IMR-90 (cell line): ENCODE data around the gene P2RX3. TPM values are rescaled to one million over a fixed set of nuclear protein-coding genes. Genes with fewer than 3 reads are reported as not detected.

ENCODE experiments used
- ATAC-seq: fragments of 200-7000 bp; cut with Tn5 transposase; 2 replicates; pipeline ENCODE4 v1.9.1; 2020; ENCODE audit warnings: low read depth, mild to moderate bottlenecking, moderate library complexity
- BruUV-seq: library from RNA; stranded (reverse); fragments of 400-500 nt; replicated peaks from 2 replicates; lab custom pipeline; 2021; lab: Mats Ljungman, UMichigan
- CTCF ChIA-PET: fragments of 300-600 bp; formaldehyde crosslinking; extraction: SDS; loops from one replicate; lab custom pipeline; 2021; ENCODE audit warnings: antibody characterized with exemption; lab: Yijun Ruan, JAX
- POLR2A ChIA-PET: fragments of 300-600 bp; sonication (Branson Sonifier 250); formaldehyde crosslinking; loops from one replicate; lab custom pipeline; 2022; ENCODE audit warnings: antibody characterized with exemption; ENCODE audit not compliant: unreplicated experiment; lab: Charles Lee
- DNase-seq: peaks from one replicate; pipeline ENCODE4 v3.0.0; 2013
- H2AFZ ChIP-seq: replicated peaks from 2 replicates; pipeline ENCODE3; 2013; ENCODE audit warnings: low read length, mild to moderate bottlenecking; ENCODE audit not compliant: poor library complexity
- H2AK5ac ChIP-seq: 2 replicates; pipeline ENCODE4 v1.6.1; 2013; ENCODE audit warnings: low read depth, low read length, inconsistent platforms
- H2AK9ac ChIP-seq: replicated peaks from 2 replicates; pipeline ENCODE3; 2013; ENCODE audit warnings: mild to moderate bottlenecking, low read depth, low read length, moderate library complexity; ENCODE audit not compliant: poor library complexity
- H2BK120ac ChIP-seq: 2 replicates; pipeline ENCODE4 v1.6.1; 2013; ENCODE audit warnings: low read depth, low read length, inconsistent platforms
- H2BK15ac ChIP-seq: 3 replicates; pipeline ENCODE4 v1.6.1; 2013; ENCODE audit warnings: low read depth, low read length, inconsistent platforms
- H2BK20ac ChIP-seq: 2 replicates; pipeline ENCODE4 v1.6.1; 2013; ENCODE audit warnings: low read depth, mild to moderate bottlenecking, inconsistent platforms, low read length, moderate library complexity
- H2BK5ac ChIP-seq: 2 replicates; pipeline ENCODE4 v1.6.1; 2013; ENCODE audit warnings: mild to moderate bottlenecking, low read depth, low read length, inconsistent platforms; ENCODE audit not compliant: poor library complexity, severe bottlenecking
- H3K14ac ChIP-seq: replicated peaks from 2 replicates; pipeline ENCODE4 v1.6.1; 2013; ENCODE audit warnings: low read depth, low read length, inconsistent platforms
- H3K18ac ChIP-seq: 2 replicates; pipeline ENCODE4 v1.6.1; 2013; ENCODE audit warnings: low read depth, low read length, control low read depth
- H3K23ac ChIP-seq: 2 replicates; pipeline ENCODE4 v1.6.1; 2013; ENCODE audit warnings: low read depth, low read length, inconsistent platforms
- H3K27ac ChIP-seq: 2 replicates; pipeline ENCODE4 v1.5.1; 2013; ENCODE audit warnings: mild to moderate bottlenecking, control low read depth, low read length; ENCODE audit not compliant: insufficient read depth
- H3K27me3 ChIP-seq: 2 replicates; pipeline ENCODE4 v1.6.1; 2013; ENCODE audit warnings: low read length; ENCODE audit not compliant: control insufficient read depth, insufficient read depth
- H3K36me3 ChIP-seq: 2 replicates; pipeline ENCODE4 v1.6.1; 2013; ENCODE audit warnings: low read length, mixed read lengths; ENCODE audit not compliant: control insufficient read depth, insufficient read depth
- H3K4ac ChIP-seq: 2 replicates; pipeline ENCODE4 v1.6.1; 2013; ENCODE audit warnings: low read depth, low read length, inconsistent platforms
- H3K4me1 ChIP-seq: 2 replicates; pipeline ENCODE4 v1.6.1; 2013; ENCODE audit warnings: low read length, mixed read lengths; ENCODE audit not compliant: control insufficient read depth, insufficient read depth
- H3K4me2 ChIP-seq: 2 replicates; pipeline ENCODE4 v1.6.1; 2013; ENCODE audit warnings: low read depth, mild to moderate bottlenecking, control low read depth, low read length, moderate library complexity
- H3K4me3 ChIP-seq: 2 replicates; pipeline ENCODE4 v1.5.1; 2013; ENCODE audit warnings: low read depth, mild to moderate bottlenecking, control low read depth, low read length, moderate library complexity; ENCODE audit not compliant: insufficient read depth
- H3K56ac ChIP-seq: 2 replicates; pipeline ENCODE4 v1.6.1; 2013; ENCODE audit warnings: low read length, inconsistent platforms; ENCODE audit not compliant: insufficient read depth; ENCODE audit errors: extremely low read depth
- H3K79me1 ChIP-seq, 2 experiments: 2 replicates each; pipeline ENCODE4 v1.6.1; 2013; ENCODE audit warnings: low read length in 2 of 2, inconsistent platforms in 1 of 2, low read depth in 1 of 2
- H3K9ac ChIP-seq: 2 replicates; pipeline ENCODE4 v1.6.1; 2013; ENCODE audit warnings: low read depth, low read length, control low read depth
- H3K9me1 ChIP-seq: 2 replicates; pipeline ENCODE4 v1.6.1; 2013; ENCODE audit warnings: low read length, inconsistent platforms; ENCODE audit not compliant: insufficient read depth
- H3K9me3 ChIP-seq: 2 replicates; pipeline ENCODE4 v1.6.1; 2013; ENCODE audit warnings: low read length; ENCODE audit not compliant: control insufficient read depth, insufficient read depth
- H4K20me1 ChIP-seq: 2 replicates; pipeline ENCODE4 v1.6.1; 2013; ENCODE audit warnings: low read length, inconsistent platforms; ENCODE audit not compliant: insufficient read depth
- H4K5ac ChIP-seq: 2 replicates; pipeline ENCODE4 v1.6.1; 2013; ENCODE audit warnings: mild to moderate bottlenecking, low read depth, low read length, control low read depth
- H4K8ac ChIP-seq, 2 experiments: 2 replicates each; pipeline ENCODE4 v1.6.1; 2013; ENCODE audit warnings: low read depth in 2 of 2, low read length in 2 of 2, control low read depth in 1 of 2, inconsistent platforms in 1 of 2
- H4K91ac ChIP-seq: 2 replicates; pipeline ENCODE4 v1.6.1; 2013; ENCODE audit warnings: low read depth, low read length, inconsistent platforms; ENCODE audit not compliant: insufficient read depth
- BHLHE40 ChIP-seq: fragments of 150-350 bp; IDR thresholded peaks from 2 replicates; pipeline ENCODE4 v1.6.1; 2016; ENCODE audit warnings: mild to moderate bottlenecking, low read depth, low read length
- CEBPB ChIP-seq: IDR thresholded peaks from 2 replicates; pipeline ENCODE4 v1.6.1; 2012; ENCODE audit warnings: low read depth, low read length, improper control_type of control experiment
- CHD1 ChIP-seq: IDR thresholded peaks from 2 replicates; pipeline ENCODE4 v1.6.1; 2012; ENCODE audit warnings: low read depth, low read length, improper control_type of control experiment
- CTCF ChIP-seq: conservative IDR thresholded peaks from 2 replicates; pipeline ENCODE4 v1.5.1; 2012; ENCODE audit warnings: mild to moderate bottlenecking, low read depth, low read length, improper control_type of control experiment
- FOS ChIP-seq: fragments of 150-350 bp; IDR thresholded peaks from 2 replicates; pipeline ENCODE4 v1.6.1; 2016; ENCODE audit warnings: low read depth, low read length
- MAFK ChIP-seq: IDR thresholded peaks from 2 replicates; pipeline ENCODE4 v1.6.1; 2012; ENCODE audit warnings: low read depth, low read length, improper control_type of control experiment
- MAZ ChIP-seq: IDR thresholded peaks from 2 replicates; pipeline ENCODE4 v1.6.1; 2012; ENCODE audit warnings: low read depth, mild to moderate bottlenecking, low read length, improper control_type of control experiment, moderate library complexity, borderline replicate concordance
- MXI1 ChIP-seq: IDR thresholded peaks from 2 replicates; pipeline ENCODE4 v1.6.1; 2012; ENCODE audit warnings: low read depth, mild to moderate bottlenecking, low read length, moderate library complexity, borderline replicate concordance
- NFE2L2 ChIP-seq: fragments of 150-350 bp; IDR thresholded peaks from 2 replicates; pipeline ENCODE4 v1.6.1; 2016; ENCODE audit warnings: low read depth, mild to moderate bottlenecking, low read length
- POLR2A ChIP-seq: IDR thresholded peaks from 2 replicates; pipeline ENCODE4 v1.6.1; 2012; ENCODE audit warnings: mild to moderate bottlenecking, low read depth, low read length
- RAD21 ChIP-seq: IDR thresholded peaks from 2 replicates; pipeline ENCODE4 v1.6.1; 2012; ENCODE audit warnings: low read length, improper control_type of control experiment
- RCOR1 ChIP-seq: IDR thresholded peaks from 2 replicates; pipeline ENCODE4 v1.6.1; 2012; ENCODE audit warnings: mild to moderate bottlenecking, low read length, improper control_type of control experiment; ENCODE audit not compliant: insufficient replicate concordance
- RFX5 ChIP-seq: IDR thresholded peaks from 2 replicates; pipeline ENCODE4 v1.8.0; 2012; ENCODE audit warnings: low read depth, mild to moderate bottlenecking, low read length, moderate library complexity
- SMC3 ChIP-seq: fragments of 150-350 bp; IDR thresholded peaks from 2 replicates; pipeline ENCODE4 v1.6.1; 2016; ENCODE audit warnings: low read depth, mild to moderate bottlenecking, antibody characterized with exemption, low read length, moderate library complexity
- WGBS, 2 experiments: methylation state at CpG; one replicate each; pipeline versions ENCODE4 v1.1.5 to v1.1.7; 2013; ENCODE audit warnings: missing lambda C conversion rate in 2 of 2; ENCODE audit not compliant: insufficient read length in 1 of 2; ENCODE audit errors: extremely low coverage in 2 of 2; 5-methylcytosine and 5-hydroxymethylcytosine counted together
- dilution Hi-C: fragments of 300-500 bp; cut with HindIII; formaldehyde crosslinking; loops from one replicate; pipeline ENCODE4 v1.14.3; 2018; ENCODE audit warnings: low sequenced_read_pairs; ENCODE audit not compliant: unreplicated experiment
- in situ Hi-C: fragments of 300-500 bp; cut with MboI; formaldehyde crosslinking; loops from 3 replicates; pipeline ENCODE4 v1.14.3; 2019; ENCODE audit warnings: low sequenced_read_pairs, inconsistent platforms, mixed read lengths
- intact Hi-C: fragments of 100-400 bp; cut with micrococcal nuclease; formaldehyde crosslinking; loops from 2 replicates; pipeline ENCODE4 v1.10.0; 2022
- polyA plus RNA-seq, 3 experiments: library from polyadenylated mRNA; depleted of rRNA; stranded (reverse); fragments of >200 nt; gene quantifications; 2 replicates each; pipeline ENCODE4 v1.2.3, GENCODE V29; 2012; ENCODE audit warnings: low replicate concordance in 1 of 3
- total RNA-seq: library from RNA; depleted of rRNA; stranded (reverse); fragments of >200 nt; gene quantifications from 2 replicates; pipeline ENCODE4 v1.2.3, GENCODE V29; 2012
- TF ChIP-seq, protein P1 (sequence below): fragments of 150-350 bp; IDR thresholded peaks from 2 replicates; pipeline ENCODE4 v1.6.1; 2017; ENCODE audit warnings: mild to moderate bottlenecking, antibody characterized with exemption, low read length, low read depth
- TF ChIP-seq, protein P2 (sequence below): fragments of 150-350 bp; IDR thresholded peaks from 2 replicates; pipeline ENCODE4 v1.6.1; 2016; ENCODE audit warnings: low read depth, mild to moderate bottlenecking, low read length, moderate library complexity, borderline replicate concordance

P2RX3 gene
- total and polyA plus RNA-seq, 2 of the 4 experiments (the other 2 are of a cell fraction) = not detected

DNA sequence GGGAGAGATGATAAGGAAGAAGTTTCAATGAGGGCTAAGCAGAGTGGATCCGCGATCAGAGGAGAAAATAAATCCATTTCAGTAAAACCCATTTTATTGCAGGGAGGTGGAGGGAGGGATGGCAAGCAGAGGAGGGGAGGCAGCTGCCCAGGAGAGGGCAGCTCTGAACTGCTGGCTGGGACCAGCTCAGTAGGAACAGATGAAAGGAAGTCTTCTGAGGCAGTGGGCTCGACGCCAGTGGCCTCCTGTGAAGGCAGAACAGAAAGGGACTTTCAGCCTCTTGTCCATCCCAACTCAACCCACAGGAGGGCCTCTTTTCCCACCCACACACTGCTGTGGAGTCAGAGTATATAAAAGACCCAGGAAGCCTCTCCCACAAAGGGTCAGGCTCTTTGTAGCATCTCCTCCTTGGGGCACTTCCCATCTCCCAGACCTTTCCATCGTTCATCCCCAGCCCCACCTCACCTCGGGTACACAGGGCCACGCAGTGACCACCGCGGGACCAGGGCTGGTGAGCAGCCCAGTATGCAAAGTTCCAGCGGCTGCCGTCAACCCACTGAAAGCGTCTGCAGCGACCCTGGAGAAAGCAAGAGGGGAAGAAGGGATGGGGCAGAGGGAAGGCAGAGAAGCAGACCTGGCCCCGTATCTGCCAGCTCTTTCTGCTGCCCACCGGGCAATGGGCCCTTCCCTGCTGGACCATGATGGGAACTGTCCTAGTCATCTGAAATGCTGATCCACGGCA, 49.3 kb downstream of the P2RX3 start:
- no peak overlapping the region for H3K56ac ChIP-seq
- no peak overlapping the region for H3K4ac ChIP-seq
- H4K20me1 ChIP-seq = no peaks in the 10 kb centered on the region
- no peaks in the 10 kb centered on the region for H3K9me1 ChIP-seq
- no peak for ATAC-seq
- no peak overlapping the region for H2BK5ac ChIP-seq
- H2AK5ac ChIP-seq = no peak overlapping the region
- in situ Hi-C loops (no loop called here), intact Hi-C loops (no loop called here), dilution Hi-C loops (no loop called here)
- H2AFZ ChIP-seq = no peak overlapping the region
- no peak overlapping the region for H4K91ac ChIP-seq
- no peaks in the 10 kb centered on the region for H3K9me3 ChIP-seq
- H4K8ac ChIP-seq = no peak overlapping the region
- H2AK9ac ChIP-seq = no peak overlapping the region
- 47% methylated on average over 2 of the region's 16 CpGs; no CpG with 5 or more reads in 1 of the 2 experiments for WGBS, 2 experiments
- no peak overlapping the region for H3K23ac ChIP-seq
- H3K27me3 ChIP-seq = peaks cover 33% of the 10 kb centered on the region
- H4K5ac ChIP-seq = no peak overlapping the region
- H2BK120ac ChIP-seq = no peak overlapping the region
- no peak overlapping the region for H3K4me2 ChIP-seq
- no peak overlapping the region for H3K18ac ChIP-seq
- H2BK15ac ChIP-seq = no peak overlapping the region
- TF ChIP-seq NFE2L2 = no peak
- TF ChIP-seq MXI1 = no peak
- no peak for TF ChIP-seq MAZ
- TF ChIP-seq, protein P1, sequence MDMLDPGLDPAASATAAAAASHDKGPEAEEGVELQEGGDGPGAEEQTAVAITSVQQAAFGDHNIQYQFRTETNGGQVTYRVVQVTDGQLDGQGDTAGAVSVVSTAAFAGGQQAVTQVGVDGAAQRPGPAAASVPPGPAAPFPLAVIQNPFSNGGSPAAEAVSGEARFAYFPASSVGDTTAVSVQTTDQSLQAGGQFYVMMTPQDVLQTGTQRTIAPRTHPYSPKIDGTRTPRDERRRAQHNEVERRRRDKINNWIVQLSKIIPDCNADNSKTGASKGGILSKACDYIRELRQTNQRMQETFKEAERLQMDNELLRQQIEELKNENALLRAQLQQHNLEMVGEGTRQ = no peak
- no peak for TF ChIP-seq RFX5
- no peak for TF ChIP-seq RAD21
- no peak for TF ChIP-seq CTCF
- TF ChIP-seq RCOR1 = no peak
- TF ChIP-seq BHLHE40 = no peak
- no peak for TF ChIP-seq SMC3
- no peak for TF ChIP-seq POLR2A
- TF ChIP-seq, protein P2, sequence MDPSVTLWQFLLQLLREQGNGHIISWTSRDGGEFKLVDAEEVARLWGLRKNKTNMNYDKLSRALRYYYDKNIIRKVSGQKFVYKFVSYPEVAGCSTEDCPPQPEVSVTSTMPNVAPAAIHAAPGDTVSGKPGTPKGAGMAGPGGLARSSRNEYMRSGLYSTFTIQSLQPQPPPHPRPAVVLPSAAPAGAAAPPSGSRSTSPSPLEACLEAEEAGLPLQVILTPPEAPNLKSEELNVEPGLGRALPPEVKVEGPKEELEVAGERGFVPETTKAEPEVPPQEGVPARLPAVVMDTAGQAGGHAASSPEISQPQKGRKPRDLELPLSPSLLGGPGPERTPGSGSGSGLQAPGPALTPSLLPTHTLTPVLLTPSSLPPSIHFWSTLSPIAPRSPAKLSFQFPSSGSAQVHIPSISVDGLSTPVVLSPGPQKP = no peak
- no peak for TF ChIP-seq CEBPB
- TF ChIP-seq FOS = no peak
- TF ChIP-seq CHD1 = no peak
- no peak for TF ChIP-seq MAFK
- H3K27ac ChIP-seq = no peak overlapping the region
- ChIA-PET POLR2A (no interaction called here), CTCF (no interaction called here)
- H3K36me3 ChIP-seq = no peaks in the 10 kb centered on the region
- no TSS peak for BruUV-seq
- H3K4me3 ChIP-seq = no peak overlapping the region
- no peak overlapping the region for H3K9ac ChIP-seq
- H3K4me1 ChIP-seq = no peaks in the 10 kb centered on the region
- H2BK20ac ChIP-seq = no peak overlapping the region
- DNase-seq = no peak
- no peak overlapping the region for H3K14ac ChIP-seq
- H3K79me1 ChIP-seq = no peaks in the 10 kb centered on the region
